SK-N-SH treated with all-trans-retinoic acid at 6 μM for 48 hours (cell line): Measurements from ENCODE around the gene PPP1R18.

ENCODE experiments used
- ATAC-seq: fragments of 200-7000 bp; cut with Tn5 transposase; 3 replicates; pipeline ENCODE4 v1.9.1; 2020; ENCODE audit warnings: mild to moderate bottlenecking, moderate library complexity
- ARNTL ChIP-seq: fragments of 450-650 bp; formaldehyde crosslinking; IDR thresholded peaks from 2 replicates; pipeline ENCODE4 v1.5.0; 2020; ENCODE audit warnings: low read depth, mild to moderate bottlenecking, moderate library complexity, borderline replicate concordance
- CSDC2 ChIP-seq: fragments of 250-450 bp; sonication (Bioruptor Pico); IDR thresholded peaks from 2 replicates; pipeline ENCODE4 v1.5.0; 2020; ENCODE audit warnings: mild to moderate bottlenecking, moderate library complexity
- ESRRG ChIP-seq: fragments of 250-450 bp; sonication (Bioruptor Pico); IDR thresholded peaks from 2 replicates; pipeline ENCODE4 v1.6.1; 2021; ENCODE audit warnings: mild to moderate bottlenecking
- GLIS3 ChIP-seq: fragments of 250-450 bp; sonication (Bioruptor Pico); IDR thresholded peaks from 2 replicates; pipeline ENCODE4 v1.5.0; 2020; ENCODE audit warnings: mild to moderate bottlenecking, moderate library complexity
- ISL1 ChIP-seq: fragments of 250-450 bp; sonication (Bioruptor Pico); IDR thresholded peaks from 2 replicates; pipeline ENCODE4 v2.1.2; 2022; ENCODE audit warnings: mild to moderate bottlenecking, moderate library complexity
- PATZ1 ChIP-seq: fragments of 250-450 bp; sonication (Bioruptor Pico); IDR thresholded peaks from 2 replicates; pipeline ENCODE4 v1.8.0; 2020; ENCODE audit warnings: mild to moderate bottlenecking, moderate library complexity, borderline replicate concordance
- POU6F1 ChIP-seq: fragments of 250-450 bp; sonication (Bioruptor Pico); IDR thresholded peaks from 2 replicates; pipeline ENCODE4 v1.8.0; 2021; ENCODE audit warnings: low read depth, mild to moderate bottlenecking, moderate library complexity, borderline replicate concordance
- PPARA ChIP-seq: fragments of 250-450 bp; sonication (Bioruptor Pico); IDR thresholded peaks from 2 replicates; pipeline ENCODE4 v1.5.0; 2020; ENCODE audit warnings: mild to moderate bottlenecking, borderline replicate concordance
- RARB ChIP-seq: fragments of 250-450 bp; sonication (Bioruptor Pico); IDR thresholded peaks from 2 replicates; pipeline ENCODE4 v1.8.0; 2021; ENCODE audit warnings: mild to moderate bottlenecking, moderate library complexity
- SNAI2 ChIP-seq: fragments of 250-450 bp; sonication (Bioruptor Pico); IDR thresholded peaks from 2 replicates; pipeline ENCODE4 v1.5.0; 2020; ENCODE audit warnings: mild to moderate bottlenecking, moderate library complexity
- TCF4 ChIP-seq: fragments of 250-450 bp; sonication (Bioruptor Pico); IDR thresholded peaks from 2 replicates; pipeline ENCODE4 v1.8.0; 2021; ENCODE audit warnings: mild to moderate bottlenecking, moderate library complexity, borderline replicate concordance
- TOX ChIP-seq: fragments of 250-450 bp; sonication (Bioruptor Pico); IDR thresholded peaks from 2 replicates; pipeline ENCODE4 v1.8.0; 2021; ENCODE audit warnings: mild to moderate bottlenecking, moderate library complexity, borderline replicate concordance
- TSHZ2 ChIP-seq: fragments of 250-450 bp; sonication (Bioruptor Pico); IDR thresholded peaks from 2 replicates; pipeline ENCODE4 v1.5.0; 2020; ENCODE audit warnings: mild to moderate bottlenecking, moderate library complexity
- ZFP3 ChIP-seq: fragments of 250-450 bp; sonication (Bioruptor Pico); IDR thresholded peaks from 2 replicates; pipeline ENCODE4 v1.5.0; 2020; ENCODE audit warnings: mild to moderate bottlenecking, moderate library complexity
- ZFP30 ChIP-seq: fragments of 450-650 bp; formaldehyde crosslinking; IDR thresholded peaks from 2 replicates; pipeline ENCODE4 v1.5.0; 2022; ENCODE audit warnings: mild to moderate bottlenecking, moderate library complexity
- ZNF70 ChIP-seq: fragments of 450-650 bp; formaldehyde crosslinking; IDR thresholded peaks from 2 replicates; pipeline ENCODE4 v1.5.0; 2020; ENCODE audit warnings: mild to moderate bottlenecking, moderate library complexity
- ZNF8 ChIP-seq: fragments of 450-650 bp; formaldehyde crosslinking; IDR thresholded peaks from 2 replicates; pipeline ENCODE4 v1.5.0; 2020; ENCODE audit warnings: mild to moderate bottlenecking, moderate library complexity

The PPP1R18 gene

GRCh38 chr6:30689985-30690384 is 3.5 kb upstream of the PPP1R18 start:
- TF ChIP-seq PATZ1 (CRISPR knock-in tag) (no peak), GLIS3 (CRISPR knock-in tag) (no peak), ZFP3 (CRISPR knock-in tag) (no peak), PPARA (CRISPR knock-in tag) (no peak), SNAI2 (no peak), TCF4 (CRISPR knock-in tag) (no peak), TSHZ2 (no peak), ZNF8 (CRISPR knock-in tag) (no peak), RARB (no peak), ARNTL (CRISPR knock-in tag) (no peak), ISL1 (CRISPR knock-in tag) (no peak), ZFP30 (CRISPR knock-in tag) (no peak)
- TF ChIP-seq, all 23 proteins: peak for 0
- ATAC-seq: no peak

GRCh38 chr6:30689022-30689865 is 2.8 kb upstream of the PPP1R18 start:
- ATAC-seq: no peak

More at GRCh38 chr6:30689022-30689865, 2.8 kb upstream of the PPP1R18 start:
- TF ChIP-seq TOX (CRISPR knock-in tag): no peak
- no peak for TF ChIP-seq TSHZ2
- TF ChIP-seq PATZ1 (CRISPR knock-in tag): no peak
- no peak for TF ChIP-seq POU6F1 (CRISPR knock-in tag)
- TF ChIP-seq ZNF8 (CRISPR knock-in tag): no peak
- TF ChIP-seq ESRRG (CRISPR knock-in tag): no peak
- no peak for TF ChIP-seq ZFP3 (CRISPR knock-in tag)
- TF ChIP-seq RARB: no peak
- no peak for TF ChIP-seq PPARA (CRISPR knock-in tag)
- TF ChIP-seq SNAI2: no peak
- no peak for TF ChIP-seq ZFP30 (CRISPR knock-in tag)
- TF ChIP-seq ZNF70 (CRISPR knock-in tag): no peak
- TF ChIP-seq CSDC2 (CRISPR knock-in tag): no peak
- TF ChIP-seq, all 23 proteins: peak for 0
